Smooth muscle cell (in vitro differentiated cells): ENCODE results near the gene PRKD1. TPM values are rescaled to one million over a fixed set of nuclear protein-coding genes. Genes with fewer than 3 reads are reported as not detected.

Source experiments
- DNase-seq: peaks from one replicate; lab custom pipeline; 2025; ENCODE audit not compliant: unreplicated experiment; lab: John Stamatoyannopoulos, UW
- H2AFZ ChIP-seq: fragments of 200-600 bp; sonication (generic); 2 replicates; pipeline ENCODE4 v1.6.0; 2016; ENCODE audit warnings: antibody characterized with exemption, low read depth, mild to moderate bottlenecking
- H3F3A ChIP-seq: fragments of 200-600 bp; sonication (generic); 2 replicates; pipeline ENCODE4 v1.6.0; 2017; ENCODE audit warnings: antibody characterized with exemption, low read depth
- H3K27ac ChIP-seq: fragments of 200-600 bp; sonication (generic); 2 replicates; pipeline ENCODE4 v1.5.1; 2016; ENCODE audit warnings: low read depth, mild to moderate bottlenecking
- H3K27me3 ChIP-seq: fragments of 200-600 bp; sonication (generic); 2 replicates; pipeline ENCODE4 v1.6.1; 2016; ENCODE audit warnings: low read depth, mild to moderate bottlenecking
- H3K36me3 ChIP-seq: fragments of 200-600 bp; sonication (generic); 2 replicates; pipeline ENCODE4 v1.5.1; 2016; ENCODE audit warnings: low read depth
- H3K4me1 ChIP-seq: fragments of 200-600 bp; sonication (generic); 2 replicates; pipeline ENCODE4 v1.5.1; 2016; ENCODE audit warnings: low read depth
- H3K4me2 ChIP-seq: fragments of 200-600 bp; sonication (generic); 2 replicates; pipeline ENCODE4 v1.6.0; 2016; ENCODE audit warnings: mild to moderate bottlenecking
- H3K4me3 ChIP-seq: fragments of 200-600 bp; sonication (generic); 2 replicates; pipeline ENCODE4 v1.5.1; 2016; ENCODE audit warnings: mild to moderate bottlenecking
- H3K79me2 ChIP-seq: fragments of 200-600 bp; sonication (generic); 2 replicates; pipeline ENCODE4 v1.6.0; 2016; ENCODE audit warnings: low read depth, mild to moderate bottlenecking
- H3K9ac ChIP-seq: fragments of 200-600 bp; sonication (generic); 2 replicates; pipeline ENCODE4 v1.6.0; 2016; ENCODE audit warnings: low read depth
- H3K9me3 ChIP-seq: fragments of 200-600 bp; sonication (generic); replicated peaks from 2 replicates; pipeline ENCODE4 v1.5.1; 2016; ENCODE audit warnings: low read depth
- H4K20me1 ChIP-seq: fragments of 200-600 bp; sonication (generic); 2 replicates; pipeline ENCODE4 v1.6.0; 2016; ENCODE audit warnings: low read depth
- WGBS: methylation state at CpG from one replicate; pipeline ENCODE4 v1.1.7; 2016; ENCODE audit warnings: low lambda C conversion rate; 5-methylcytosine and 5-hydroxymethylcytosine counted together
- polyA plus RNA-seq: library from polyadenylated mRNA; unstranded; fragments of >200 nt; fragmentation: Nextera tagmentation; extraction: Ambion mirVana; gene quantifications from 2 replicates; pipeline ENCODE4 v1.2.1, GENCODE V29; 2016
- total RNA-seq: library from RNA; depleted of rRNA; stranded (reverse); fragments of >200 nt; gene quantifications from 2 replicates; pipeline ENCODE4 v1.2.3, GENCODE V29; 2014
- TF ChIP-seq, protein P1 (sequence below): fragments of 200-600 bp; sonication (generic); IDR thresholded peaks from 2 replicates; pipeline ENCODE4 v1.5.1; 2017; ENCODE audit warnings: borderline replicate concordance, mild to moderate bottlenecking, antibody characterized with exemption; ENCODE audit not compliant: insufficient read depth, poor library complexity, severe bottlenecking

Gene PRKD1
- total and polyA plus RNA-seq, 2 experiments from 2014 or later, result 3.7 to 7.2 TPM

DNA sequence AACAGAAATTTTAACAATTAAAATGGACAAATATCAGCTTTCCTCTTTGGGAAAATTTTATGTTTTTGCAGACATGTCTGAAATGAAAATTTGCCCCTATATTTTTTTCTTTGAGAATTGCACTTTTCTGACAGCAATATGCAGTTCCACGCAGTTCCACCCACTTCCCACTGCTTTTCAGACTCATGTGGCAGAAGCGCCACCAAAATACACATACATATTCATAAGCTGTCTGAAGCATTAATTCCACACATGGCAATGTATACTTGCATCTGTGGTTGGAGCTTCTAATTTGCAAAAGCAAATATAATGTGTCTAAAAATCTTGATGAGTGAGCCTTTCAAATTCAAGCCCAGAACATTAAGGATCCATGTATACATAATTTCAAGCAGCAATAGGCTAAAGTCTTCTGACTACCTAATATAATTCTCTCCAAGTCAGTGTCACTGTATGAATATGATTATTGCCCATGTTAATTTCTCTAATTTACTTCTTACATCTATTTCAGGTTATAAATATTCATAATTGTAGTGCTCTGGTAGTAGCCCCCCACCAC lies 129.5 kb downstream of the PRKD1 start:
- DNase-seq, result no peak
- Histone ChIP-seq H3K36me3 (no peaks in the 10 kb centered on the region), H4K20me1 (no peaks in the 10 kb centered on the region), H3K9me3 (no peaks in the 10 kb centered on the region), H3F3A (no peaks in the 10 kb centered on the region), H3K27me3 (no peaks in the 10 kb centered on the region), H3K4me1 (no peaks in the 10 kb centered on the region), H2AFZ (no peak overlapping the region), H3K4me2 (no peak overlapping the region), H3K4me3 (no peak overlapping the region), H3K9ac (no peak overlapping the region), H3K79me2 (no peaks in the 10 kb centered on the region), H3K27ac (no peak overlapping the region)
- 94% methylated on average over 2 of the region's 2 CpGs for WGBS
- TF ChIP-seq, protein P1, sequence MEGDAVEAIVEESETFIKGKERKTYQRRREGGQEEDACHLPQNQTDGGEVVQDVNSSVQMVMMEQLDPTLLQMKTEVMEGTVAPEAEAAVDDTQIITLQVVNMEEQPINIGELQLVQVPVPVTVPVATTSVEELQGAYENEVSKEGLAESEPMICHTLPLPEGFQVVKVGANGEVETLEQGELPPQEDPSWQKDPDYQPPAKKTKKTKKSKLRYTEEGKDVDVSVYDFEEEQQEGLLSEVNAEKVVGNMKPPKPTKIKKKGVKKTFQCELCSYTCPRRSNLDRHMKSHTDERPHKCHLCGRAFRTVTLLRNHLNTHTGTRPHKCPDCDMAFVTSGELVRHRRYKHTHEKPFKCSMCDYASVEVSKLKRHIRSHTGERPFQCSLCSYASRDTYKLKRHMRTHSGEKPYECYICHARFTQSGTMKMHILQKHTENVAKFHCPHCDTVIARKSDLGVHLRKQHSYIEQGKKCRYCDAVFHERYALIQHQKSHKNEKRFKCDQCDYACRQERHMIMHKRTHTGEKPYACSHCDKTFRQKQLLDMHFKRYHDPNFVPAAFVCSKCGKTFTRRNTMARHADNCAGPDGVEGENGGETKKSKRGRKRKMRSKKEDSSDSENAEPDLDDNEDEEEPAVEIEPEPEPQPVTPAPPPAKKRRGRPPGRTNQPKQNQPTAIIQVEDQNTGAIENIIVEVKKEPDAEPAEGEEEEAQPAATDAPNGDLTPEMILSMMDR, result no peak

DNA sequence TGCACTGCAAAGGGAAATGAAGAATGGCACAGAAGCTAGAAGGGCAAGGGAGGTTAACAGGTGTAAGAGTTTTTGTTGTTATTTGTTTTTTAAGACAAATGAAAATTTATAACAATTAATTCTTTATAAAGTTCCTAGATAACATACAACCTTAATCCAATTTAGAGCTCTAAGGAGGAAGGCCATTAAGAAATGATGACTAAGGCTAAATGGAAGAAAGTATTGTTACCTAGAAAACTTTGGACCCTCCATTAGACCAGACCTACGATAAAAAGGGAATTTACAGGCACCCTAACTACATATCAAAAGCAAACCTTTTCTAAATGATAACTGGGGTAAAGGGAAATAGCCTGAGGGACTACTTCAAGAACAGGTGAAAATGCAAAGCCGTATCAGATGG lies 130.8 kb downstream of the PRKD1 start:
- Histone ChIP-seq H3K27me3 (no peaks in the 10 kb centered on the region), H3K4me3 (no peak overlapping the region), H3K9ac (no peak overlapping the region), H3K36me3 (no peaks in the 10 kb centered on the region), H3F3A (no peaks in the 10 kb centered on the region), H3K4me2 (no peak overlapping the region), H3K79me2 (no peaks in the 10 kb centered on the region), H4K20me1 (no peaks in the 10 kb centered on the region), H3K9me3 (no peaks in the 10 kb centered on the region), H3K4me1 (no peaks in the 10 kb centered on the region), H2AFZ (no peak overlapping the region), H3K27ac (no peak overlapping the region)
- TF ChIP-seq, protein P1, result no peak
- 95% methylated on average over 2 of the region's 2 CpGs for WGBS
- DNase-seq, result no peak

DNA sequence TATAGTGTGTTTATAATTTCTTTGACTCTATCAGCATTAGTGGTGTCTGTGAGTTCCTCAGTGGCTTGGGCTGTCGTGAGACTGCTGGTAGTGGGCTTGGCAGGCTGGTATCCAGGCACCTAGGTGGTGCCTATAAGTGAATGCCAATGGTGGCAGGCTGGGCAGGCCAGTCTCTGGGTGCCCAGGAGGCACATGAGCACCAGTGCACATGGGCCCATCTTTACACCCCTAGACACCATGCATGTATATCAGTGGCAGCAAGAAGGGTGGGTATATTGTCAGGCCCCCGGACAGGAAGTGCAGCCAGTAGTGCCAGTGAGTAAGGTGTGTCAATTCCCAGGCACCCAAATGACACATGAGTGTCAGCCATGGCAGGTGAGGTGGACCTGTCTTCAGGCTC lies 138.2 kb downstream of the PRKD1 start:
- Histone ChIP-seq H3K79me2 (no peaks in the 10 kb centered on the region), H2AFZ (no peak overlapping the region), H3K36me3 (no peaks in the 10 kb centered on the region), H4K20me1 (no peaks in the 10 kb centered on the region), H3K4me1 (no peaks in the 10 kb centered on the region), H3K4me3 (no peak overlapping the region), H3K27ac (no peak overlapping the region), H3K9me3 (no peaks in the 10 kb centered on the region), H3K27me3 (no peaks in the 10 kb centered on the region), H3F3A (no peaks in the 10 kb centered on the region), H3K9ac (no peak overlapping the region), H3K4me2 (no peak overlapping the region)
- 93% methylated on average over 2 of the region's 2 CpGs for WGBS
- TF ChIP-seq, protein P1, result no peak
- no peak for DNase-seq

DNA sequence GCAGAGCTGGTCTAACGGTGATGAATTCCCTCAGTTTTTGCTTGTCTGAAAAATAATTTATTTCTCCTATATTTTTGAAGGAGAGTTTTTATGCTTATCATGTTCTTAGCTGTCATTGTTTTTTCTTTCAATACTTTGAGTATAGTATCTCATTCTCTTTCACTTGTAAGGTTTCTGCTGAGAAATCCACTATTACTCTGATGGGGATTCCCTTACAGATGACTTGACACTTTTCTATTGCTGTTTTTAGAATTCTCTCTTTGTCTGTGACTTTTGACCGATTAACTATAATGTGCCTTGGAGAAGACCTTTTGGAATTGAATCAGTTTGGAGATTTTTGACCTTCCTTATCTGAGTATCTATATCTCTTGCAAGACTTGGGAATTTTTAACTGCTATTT lies 139.6 kb downstream of the PRKD1 start:
- H3K4me3 ChIP-seq, result no peak overlapping the region
- 89% methylated on average over 2 of the region's 2 CpGs for whole genome bisulfite sequencing
- no peaks in the 10 kb centered on the region for H3K27me3 ChIP-seq
- H3K4me1 ChIP-seq, result no peaks in the 10 kb centered on the region
- no peak overlapping the region for H3K4me2 ChIP-seq
- no peaks in the 10 kb centered on the region for H3K79me2 ChIP-seq
- DNase-seq, result no peak
- no peak overlapping the region for H3K9ac ChIP-seq
- no peaks in the 10 kb centered on the region for H3K9me3 ChIP-seq
- H3F3A ChIP-seq, result no peaks in the 10 kb centered on the region
- no peaks in the 10 kb centered on the region for H4K20me1 ChIP-seq
- TF ChIP-seq, protein P1, result no peak
- no peak overlapping the region for H3K27ac ChIP-seq
- H3K36me3 ChIP-seq, result no peaks in the 10 kb centered on the region
- H2AFZ ChIP-seq, result no peak overlapping the region
